MM.1S (cell line): ENCODE results near the gene CGA.

ENCODE experiments used
- DNase-seq: peaks from one replicate; pipeline ENCODE4 v3.0.0-alpha.2; 2015
- H2AFZ ChIP-seq: fragments of 300-600 bp; sonication (generic); 2 replicates; pipeline ENCODE4 v1.6.0; 2016; ENCODE audit warnings: antibody characterized with exemption, low read length
- H3F3A ChIP-seq: fragments of 300-600 bp; sonication (generic); 2 replicates; pipeline ENCODE4 v1.6.1; 2016; ENCODE audit warnings: mild to moderate bottlenecking, antibody characterized with exemption, low read length, moderate library complexity, mixed read lengths; ENCODE audit not compliant: insufficient read depth
- H3K27ac ChIP-seq: fragments of 300-600 bp; sonication (generic); 2 replicates; pipeline ENCODE4 v1.5.1; 2016; ENCODE audit warnings: mild to moderate bottlenecking, low read length
- H3K27me3 ChIP-seq: fragments of 300-600 bp; sonication (generic); replicated peaks from 2 replicates; pipeline ENCODE4 v1.6.0; 2016; ENCODE audit warnings: low read length; ENCODE audit not compliant: insufficient read depth
- H3K36me3 ChIP-seq: fragments of 300-600 bp; sonication (generic); replicated peaks from 2 replicates; pipeline ENCODE4 v1.6.1; 2016; ENCODE audit warnings: mild to moderate bottlenecking, low read length, mixed read lengths; ENCODE audit not compliant: insufficient read depth
- H3K4me1 ChIP-seq: fragments of 300-600 bp; sonication (generic); 2 replicates; pipeline ENCODE4 v1.6.1; 2016; ENCODE audit warnings: low read length, mixed read lengths
- H3K4me2 ChIP-seq: fragments of 300-600 bp; sonication (generic); 2 replicates; pipeline ENCODE4 v1.6.0; 2016; ENCODE audit warnings: low read depth, low read length
- H3K4me3 ChIP-seq: fragments of 300-600 bp; sonication (generic); 2 replicates; pipeline ENCODE4 v1.5.1; 2016; ENCODE audit warnings: low read length, mixed read lengths
- H3K79me2 ChIP-seq: fragments of 300-600 bp; sonication (generic); 2 replicates; pipeline ENCODE4 v1.6.1; 2016; ENCODE audit warnings: mixed run types, low read length, mixed read lengths
- H3K9ac ChIP-seq: fragments of 300-600 bp; sonication (generic); 2 replicates; pipeline ENCODE4 v1.6.1; 2016; ENCODE audit warnings: low read length, mixed read lengths
- H3K9me2 ChIP-seq: fragments of 300-600 bp; sonication (generic); replicated peaks from 2 replicates; pipeline ENCODE4 v1.6.1; 2016; ENCODE audit warnings: mild to moderate bottlenecking, low read length, mixed read lengths; ENCODE audit not compliant: insufficient read depth
- H3K9me3 ChIP-seq: fragments of 300-600 bp; sonication (generic); replicated peaks from 2 replicates; pipeline ENCODE4 v1.6.1; 2016; ENCODE audit warnings: mild to moderate bottlenecking, low read length, mixed read lengths; ENCODE audit not compliant: insufficient read depth
- H4K20me1 ChIP-seq: fragments of 300-600 bp; sonication (generic); 2 replicates; pipeline ENCODE4 v1.6.1; 2016; ENCODE audit warnings: mild to moderate bottlenecking, low read length, moderate library complexity, mixed read lengths; ENCODE audit not compliant: insufficient read depth
- EZH2 ChIP-seq: fragments of 300-600 bp; sonication (generic); optimal IDR thresholded peaks from 2 replicates; pipeline ENCODE3; 2017; ENCODE audit warnings: low read depth, mild to moderate bottlenecking, antibody characterized with exemption, low read length, mixed read lengths
- EZH2phosphoT487 ChIP-seq: fragments of 300-600 bp; sonication (generic); IDR thresholded peaks from 2 replicates; pipeline ENCODE4 v1.6.1; 2018; ENCODE audit warnings: antibody characterized with exemption, low read length
- TF ChIP-seq, protein P1 (sequence below): fragments of 300-600 bp; sonication (generic); IDR thresholded peaks from 2 replicates; pipeline ENCODE4 v1.5.1; 2016; ENCODE audit warnings: antibody characterized with exemption, low read length, mixed read lengths

Gene CGA

DNA sequence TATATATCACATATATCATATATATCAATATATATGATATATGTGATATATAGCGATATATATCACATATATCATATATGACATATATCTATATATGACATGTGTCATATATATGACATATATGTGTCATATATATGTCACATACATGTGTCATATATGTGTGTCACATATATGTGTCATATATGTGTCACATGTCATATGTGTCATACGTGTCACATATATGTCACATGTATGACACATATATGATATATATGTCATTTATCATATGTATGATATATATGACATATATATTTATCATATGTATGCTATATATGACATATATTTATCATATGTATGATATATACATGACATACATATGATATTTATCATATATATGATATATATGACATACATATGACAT is 32.8 kb upstream of the CGA start:
- H3K4me1 ChIP-seq: no peaks in the 10 kb centered on the region
- no peaks in the 10 kb centered on the region for H3K36me3 ChIP-seq
- DNase-seq: no peak
- H3K9ac ChIP-seq: no peak overlapping the region
- no peak overlapping the region for H3K4me3 ChIP-seq
- no peaks in the 10 kb centered on the region for H4K20me1 ChIP-seq
- H2AFZ ChIP-seq: no peak overlapping the region
- H3K79me2 ChIP-seq: no peaks in the 10 kb centered on the region
- no peaks in the 10 kb centered on the region for H3F3A ChIP-seq
- TF ChIP-seq, protein P1, sequence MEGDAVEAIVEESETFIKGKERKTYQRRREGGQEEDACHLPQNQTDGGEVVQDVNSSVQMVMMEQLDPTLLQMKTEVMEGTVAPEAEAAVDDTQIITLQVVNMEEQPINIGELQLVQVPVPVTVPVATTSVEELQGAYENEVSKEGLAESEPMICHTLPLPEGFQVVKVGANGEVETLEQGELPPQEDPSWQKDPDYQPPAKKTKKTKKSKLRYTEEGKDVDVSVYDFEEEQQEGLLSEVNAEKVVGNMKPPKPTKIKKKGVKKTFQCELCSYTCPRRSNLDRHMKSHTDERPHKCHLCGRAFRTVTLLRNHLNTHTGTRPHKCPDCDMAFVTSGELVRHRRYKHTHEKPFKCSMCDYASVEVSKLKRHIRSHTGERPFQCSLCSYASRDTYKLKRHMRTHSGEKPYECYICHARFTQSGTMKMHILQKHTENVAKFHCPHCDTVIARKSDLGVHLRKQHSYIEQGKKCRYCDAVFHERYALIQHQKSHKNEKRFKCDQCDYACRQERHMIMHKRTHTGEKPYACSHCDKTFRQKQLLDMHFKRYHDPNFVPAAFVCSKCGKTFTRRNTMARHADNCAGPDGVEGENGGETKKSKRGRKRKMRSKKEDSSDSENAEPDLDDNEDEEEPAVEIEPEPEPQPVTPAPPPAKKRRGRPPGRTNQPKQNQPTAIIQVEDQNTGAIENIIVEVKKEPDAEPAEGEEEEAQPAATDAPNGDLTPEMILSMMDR: no peak
- TF ChIP-seq EZH2phosphoT487 (no peak), EZH2 (no peak)
- H3K9me3 ChIP-seq: no peaks in the 10 kb centered on the region
- no peak overlapping the region for H3K27ac ChIP-seq
- no peak overlapping the region for H3K4me2 ChIP-seq
- H3K27me3 ChIP-seq: no peaks in the 10 kb centered on the region
- no peaks in the 10 kb centered on the region for H3K9me2 ChIP-seq

DNA sequence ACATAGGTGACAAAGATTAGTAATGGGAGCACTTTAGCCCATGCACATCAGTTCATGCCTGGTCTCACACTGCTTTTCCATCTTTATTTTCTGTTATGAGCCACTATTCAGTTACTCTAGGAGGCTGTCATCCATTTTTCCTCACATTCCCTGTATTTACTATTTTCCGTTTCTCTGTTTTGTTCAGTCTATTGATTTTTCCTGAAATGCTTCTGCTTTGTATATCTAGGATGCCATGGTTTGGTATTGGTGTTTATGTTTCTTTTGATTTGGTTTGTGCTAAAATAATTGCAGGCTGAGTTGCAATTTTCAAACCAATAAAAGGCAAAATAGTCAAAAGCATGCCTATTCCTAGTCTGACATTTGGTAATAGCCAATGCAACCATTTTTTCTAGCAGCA is 31.6 kb upstream of the CGA start:
- Histone ChIP-seq H3F3A (no peaks in the 10 kb centered on the region), H3K27me3 (no peaks in the 10 kb centered on the region), H4K20me1 (no peaks in the 10 kb centered on the region), H3K79me2 (no peaks in the 10 kb centered on the region), H3K4me1 (no peaks in the 10 kb centered on the region), H3K9me3 (no peaks in the 10 kb centered on the region), H3K9me2 (no peaks in the 10 kb centered on the region), H3K27ac (no peak overlapping the region), H3K9ac (no peak overlapping the region), H3K4me2 (no peak overlapping the region), H3K4me3 (no peak overlapping the region), H2AFZ (no peak overlapping the region), H3K36me3 (no peaks in the 10 kb centered on the region)
- no peak for TF ChIP-seq EZH2phosphoT487
- TF ChIP-seq, protein P1: no peak
- TF ChIP-seq EZH2: no peak
- no peak for DNase-seq

DNA sequence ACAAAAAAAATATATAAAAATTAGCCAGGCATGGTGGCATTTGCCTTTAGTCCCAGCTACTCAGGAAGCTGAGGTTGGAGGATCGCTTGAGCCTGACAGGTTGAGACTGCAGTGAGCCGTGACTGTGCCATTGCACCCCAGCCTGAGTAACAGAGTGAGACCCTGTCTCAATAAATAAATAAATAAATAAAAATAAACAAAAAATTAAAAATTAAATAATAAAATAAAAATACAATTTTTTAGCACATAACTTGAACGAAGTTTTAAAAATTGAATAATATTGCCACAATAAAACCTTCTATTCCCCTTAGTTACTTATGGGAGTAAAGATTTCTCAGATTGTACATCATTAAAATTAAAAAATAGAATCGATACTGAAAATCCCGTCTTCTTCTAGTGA is 29.2 kb upstream of the CGA start:
- H4K20me1 ChIP-seq: no peaks in the 10 kb centered on the region
- H3K4me2 ChIP-seq: no peak overlapping the region
- no peaks in the 10 kb centered on the region for H3K4me1 ChIP-seq
- H3K27me3 ChIP-seq: no peaks in the 10 kb centered on the region
- H3K9ac ChIP-seq: no peak overlapping the region
- H3F3A ChIP-seq: no peaks in the 10 kb centered on the region
- H2AFZ ChIP-seq: no peak overlapping the region
- H3K9me3 ChIP-seq: no peaks in the 10 kb centered on the region
- H3K4me3 ChIP-seq: no peak overlapping the region
- no peaks in the 10 kb centered on the region for H3K79me2 ChIP-seq
- no peaks in the 10 kb centered on the region for H3K9me2 ChIP-seq
- H3K36me3 ChIP-seq: no peaks in the 10 kb centered on the region
- H3K27ac ChIP-seq: no peak overlapping the region
- TF ChIP-seq, protein P1: no peak
- TF ChIP-seq EZH2phosphoT487: no peak
- TF ChIP-seq EZH2: no peak
- DNase-seq: no peak
